K562 treated with DMSO at 1 percent for 48 hours (cell line): Measurements from ENCODE around the gene PLAGL1. TPM values are rescaled to one million over a fixed set of nuclear protein-coding genes. Genes with fewer than 3 reads are reported as not detected.

Experiments used
- total RNA-seq: library from RNA; unstranded; fragments of 300-600 nt; gene quantifications from 2 replicates; pipeline ENCODE4 v1.2.3, GENCODE V29; 2022; ENCODE audit warnings: low replicate concordance; ENCODE audit errors: extremely low read depth

Gene PLAGL1
- not detected in 2 replicates for total RNA-seq

GRCh38 chr6:144008120-144008811 lies at the start of gene PLAGL1:
TSS of gene PLAGL1 (minus strand) at chr6:144008259. CDS start at chr6:143948136, 60,123 bp downstream.

Other genes with a start within 250 kb of the PLAGL1 start
- not detected in 2 replicates for gene LTV1, start 164.9 kb downstream of the PLAGL1 start, total RNA-seq
- not detected in 2 replicates for gene ZC2HC1B, start 143.8 kb downstream of the PLAGL1 start, total RNA-seq
- gene SF3B5, start 87.3 kb upstream of the PLAGL1 start, total RNA-seq, result not detected in 2 replicates
- gene STX11, start 142.3 kb upstream of the PLAGL1 start, total RNA-seq, result not detected in 2 replicates